ENCODE results near the gene CHERP. TPM values are rescaled to one million over a fixed set of nuclear protein-coding genes. Genes with fewer than 3 reads are reported as not detected.

Gene CHERP
- total RNA-seq, 1 experiment from 2014 or later = 52.9 TPM

GRCh38 chr19:16529466-16530144, 12.6 kb downstream of the CHERP start:
- TF ChIP-seq EZH2 (IDR thresholded peaks at IDR 0.05; ENCODE audit: low read depth) = no peak
- no peak for TF ChIP-seq CTCF (conservative IDR thresholded peaks at IDR 0.05)
- no peaks in the 10 kb centered on the region for H3K27me3 ChIP-seq (ENCODE audit: insufficient read depth, low read depth)
- no peak overlapping the region for H3K4me3 ChIP-seq
- peaks cover 44% of the 10 kb centered on the region for H3K36me3 ChIP-seq (ENCODE audit: low read depth)
- no peaks in the 10 kb centered on the region for H3K9me3 ChIP-seq (ENCODE audit: insufficient read depth, low read depth)
- peaks cover 3% of the 10 kb centered on the region; the same call in 1 of the 2 replicates for H3K79me2 ChIP-seq (ENCODE audit: low read depth)
- H3K4me2 ChIP-seq = no peak overlapping the region
- no TSS peak for BruUV-seq (replicated peaks)
- intact Hi-C loops (cut with micrococcal nuclease; ENCODE audit: unreplicated experiment) = no loop called here
- H2AFZ ChIP-seq = no peak overlapping the region
- DNase-seq = no peak
- H3K9me2 ChIP-seq (ENCODE audit: insufficient read depth) = no peaks in the 10 kb centered on the region
- POLR2A ChIA-PET (ENCODE audit: unreplicated experiment) = no interaction called here
- peaks cover 22% of the 10 kb centered on the region; the same call in 1 of the 2 replicates for H3F3A ChIP-seq (ENCODE audit: insufficient read depth, low read depth)
- H4K20me1 ChIP-seq (ENCODE audit: insufficient read depth) = peaks cover 50% of the 10 kb centered on the region
- CTCF ChIA-PET = no interaction called here
- no peak overlapping the region for H3K27ac ChIP-seq
- no peaks in the 10 kb centered on the region for H3K4me1 ChIP-seq (replicated peaks; ENCODE audit: insufficient read depth)

- ChIA-PET CTCF (no interaction called here), POLR2A (ENCODE audit: unreplicated experiment) (interaction anchor here (0.5 kb wide), 1 partner anchor 144 kb away, joined by 3 read pairs; no protein-coding TSS in a partner anchor)
- peaks cover 49% of the 10 kb centered on the region for H4K20me1 ChIP-seq (ENCODE audit: insufficient read depth)
- H2AFZ ChIP-seq = no peak overlapping the region
- H3F3A ChIP-seq (ENCODE audit: insufficient read depth, low read depth) = peaks cover 16% of the 10 kb centered on the region; the same call in 1 of the 2 replicates
- intact Hi-C loops (cut with micrococcal nuclease; ENCODE audit: unreplicated experiment) = no loop called here
- no peak for TF ChIP-seq EZH2 (IDR thresholded peaks at IDR 0.05; ENCODE audit: low read depth)
- peak; percentile 58; the same call in 1 of the 2 replicates for TF ChIP-seq CTCF (conservative IDR thresholded peaks at IDR 0.05)
- no peaks in the 10 kb centered on the region for H3K27me3 ChIP-seq (ENCODE audit: insufficient read depth, low read depth)
- no peak for DNase-seq
- no peaks in the 10 kb centered on the region for H3K79me2 ChIP-seq (ENCODE audit: low read depth)
- no TSS peak for BruUV-seq (replicated peaks)
- no peaks in the 10 kb centered on the region for H3K9me3 ChIP-seq (ENCODE audit: insufficient read depth, low read depth)
- H3K4me1 ChIP-seq (replicated peaks; ENCODE audit: insufficient read depth) = no peaks in the 10 kb centered on the region
- H3K36me3 ChIP-seq (ENCODE audit: low read depth) = peaks cover 35% of the 10 kb centered on the region
- H3K27ac ChIP-seq = no peak overlapping the region
- H3K9me2 ChIP-seq (ENCODE audit: insufficient read depth) = no peaks in the 10 kb centered on the region
- H3K4me2 ChIP-seq = no peak overlapping the region
- H3K4me3 ChIP-seq = no peak overlapping the region
Measured at GRCh38 chr19:16527971-16528521, 14.2 kb downstream of the CHERP start.

GRCh38 chr19:16527334-16527935, 14.8 kb downstream of the CHERP start:
- ChIA-PET CTCF (interaction anchor here (0.6 kb wide), 1 partner anchor 88 kb away, joined by 8 read pairs; no protein-coding TSS in a partner anchor), POLR2A (ENCODE audit: unreplicated experiment) (interaction anchor here (0.5 kb wide), 1 partner anchor 145 kb away, joined by 3 read pairs; no protein-coding TSS in a partner anchor)
- Histone ChIP-seq H4K20me1 (ENCODE audit: insufficient read depth) (peaks cover 53% of the 10 kb centered on the region), H3K36me3 (ENCODE audit: low read depth) (peaks cover 32% of the 10 kb centered on the region), H3K27ac (no peak overlapping the region), H2AFZ (no peak overlapping the region), H3K27me3 (ENCODE audit: insufficient read depth, low read depth) (no peaks in the 10 kb centered on the region), H3K4me3 (no peak overlapping the region), H3K9me2 (ENCODE audit: insufficient read depth) (no peaks in the 10 kb centered on the region), H3K79me2 (ENCODE audit: low read depth) (no peaks in the 10 kb centered on the region), H3F3A (ENCODE audit: insufficient read depth, low read depth) (peaks cover 16% of the 10 kb centered on the region; the same call in 1 of the 2 replicates), H3K4me1 (replicated peaks; ENCODE audit: insufficient read depth) (no peaks in the 10 kb centered on the region), H3K9me3 (ENCODE audit: insufficient read depth, low read depth) (no peaks in the 10 kb centered on the region), H3K4me2 (no peak overlapping the region)
- TF ChIP-seq EZH2 (IDR thresholded peaks at IDR 0.05; ENCODE audit: low read depth) = no peak
- no peak for TF ChIP-seq CTCF (conservative IDR thresholded peaks at IDR 0.05)
- DNase-seq = peak in 1 of 2 experiments; percentile 45
- TSS peak; percentile 12 for BruUV-seq (replicated peaks)
- intact Hi-C loops (cut with micrococcal nuclease; ENCODE audit: unreplicated experiment) = no loop called here

Measured in PC-9 (cell line).